HG03280 (cell line): ENCODE results near the gene PRM2.

Experiments used
- ATAC-seq: cut with Tn5 transposase; IDR thresholded peaks from one replicate; pipeline ENCODE4 v1.9.1; 2021; ENCODE audit warnings: mild to moderate bottlenecking, moderate library complexity; ENCODE audit not compliant: unreplicated experiment

Gene PRM2

GRCh38 chr16:11232852-11233726 is 43.2 kb downstream of the PRM2 start:
- peak; percentile 63 for ATAC-seq

- ATAC-seq: no peak
Measured at GRCh38 chr16:11232302-11232851, 43.9 kb downstream of the PRM2 start.

- no peak for ATAC-seq
Measured at GRCh38 chr16:11231367-11231970, 44.8 kb downstream of the PRM2 start.

DNA sequence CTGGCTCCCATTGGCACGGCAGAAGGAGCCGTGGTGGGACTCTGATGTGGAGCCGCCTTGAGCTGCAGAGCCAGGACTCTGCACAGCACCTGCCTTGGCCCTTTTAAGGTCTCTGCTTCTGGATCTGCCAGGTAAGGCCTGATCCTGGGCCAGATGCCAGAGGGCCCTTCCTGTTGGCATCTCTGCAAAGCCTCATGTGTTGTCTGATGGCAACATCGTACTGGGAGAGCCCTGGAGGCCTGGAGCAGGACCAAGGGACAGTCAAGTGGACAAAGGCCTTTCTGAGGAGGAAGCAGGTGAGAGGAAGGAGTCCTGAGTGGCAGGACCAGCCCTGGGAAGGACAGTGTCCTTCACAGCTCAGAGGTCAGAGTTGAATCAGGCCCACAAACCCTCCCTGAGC is 46.4 kb downstream of the PRM2 start:
- no peak for ATAC-seq

GRCh38 chr16:11229432-11229831 is 46.8 kb downstream of the PRM2 start:
- no peak for ATAC-seq

GRCh38 chr16:11225677-11226549 is 50.4 kb downstream of the PRM2 start:
- ATAC-seq: no peak
